HG03432 (cell line): ENCODE results near the gene SLC2A11.
"Not testable (repeated sequence)": the region's sequence is repeated elsewhere in the genome, so short reads cannot be mapped to it uniquely, and the experiment has no call there.

Source experiments
- ATAC-seq: cut with Tn5 transposase; IDR thresholded peaks from one replicate; pipeline ENCODE4 v1.9.1; 2021; ENCODE audit warnings: mild to moderate bottlenecking, moderate library complexity; ENCODE audit not compliant: unreplicated experiment

SLC2A11 gene

GRCh38 chr22:23884140-23884539, 26.5 kb downstream of the SLC2A11 start:
- no peak for ATAC-seq

- no peak for ATAC-seq
Measured at GRCh38 chr22:23888615-23889401, 31.1 kb downstream of the SLC2A11 start.

- no peak for ATAC-seq
Measured at GRCh38 chr22:23889620-23890019, 31.9 kb downstream of the SLC2A11 start.

GRCh38 chr22:23891726-23892125, 34.1 kb downstream of the SLC2A11 start:
- ATAC-seq: no peak

GRCh38 chr22:23892130-23892529, 34.5 kb downstream of the SLC2A11 start:
- ATAC-seq: no peak

GRCh38 chr22:23892706-23893105, 35.0 kb downstream of the SLC2A11 start:
- ATAC-seq: no peak

GRCh38 chr22:23893121-23893944, 35.7 kb downstream of the SLC2A11 start:
- no peak for ATAC-seq

- peak; percentile 82 for ATAC-seq
Measured at GRCh38 chr22:23893945-23894709, 36.5 kb downstream of the SLC2A11 start, which contains the start of gene MIF. Gene MIF, plus strand, starts transcription at chr22:23894383. Its CDS starts 92 bp downstream, at chr22:23894475.

- ATAC-seq: peak; percentile 35
Measured at GRCh38 chr22:23894710-23895598, 37.3 kb downstream of the SLC2A11 start.

- no peak for ATAC-seq
Measured at GRCh38 chr22:23895599-23896144, 38.0 kb downstream of the SLC2A11 start.

- no peak for ATAC-seq
Measured at GRCh38 chr22:23896166-23896522, 38.5 kb downstream of the SLC2A11 start.

GRCh38 chr22:23896523-23897186, 39.0 kb downstream of the SLC2A11 start:
- no peak for ATAC-seq

GRCh38 chr22:23897320-23897719, 39.6 kb downstream of the SLC2A11 start:
- ATAC-seq: no peak

GRCh38 chr22:23898006-23898974, 40.6 kb downstream of the SLC2A11 start:
- no peak for ATAC-seq

GRCh38 chr22:23899042-23899745, 41.5 kb downstream of the SLC2A11 start:
- no peak for ATAC-seq

- not testable (repeated sequence) for ATAC-seq
Measured at GRCh38 chr22:23900227-23900626, 42.6 kb downstream of the SLC2A11 start.

GRCh38 chr22:23901600-23901999, 43.9 kb downstream of the SLC2A11 start:
- ATAC-seq: no peak
